ENCODE data around the gene SACM1L.

DNA sequence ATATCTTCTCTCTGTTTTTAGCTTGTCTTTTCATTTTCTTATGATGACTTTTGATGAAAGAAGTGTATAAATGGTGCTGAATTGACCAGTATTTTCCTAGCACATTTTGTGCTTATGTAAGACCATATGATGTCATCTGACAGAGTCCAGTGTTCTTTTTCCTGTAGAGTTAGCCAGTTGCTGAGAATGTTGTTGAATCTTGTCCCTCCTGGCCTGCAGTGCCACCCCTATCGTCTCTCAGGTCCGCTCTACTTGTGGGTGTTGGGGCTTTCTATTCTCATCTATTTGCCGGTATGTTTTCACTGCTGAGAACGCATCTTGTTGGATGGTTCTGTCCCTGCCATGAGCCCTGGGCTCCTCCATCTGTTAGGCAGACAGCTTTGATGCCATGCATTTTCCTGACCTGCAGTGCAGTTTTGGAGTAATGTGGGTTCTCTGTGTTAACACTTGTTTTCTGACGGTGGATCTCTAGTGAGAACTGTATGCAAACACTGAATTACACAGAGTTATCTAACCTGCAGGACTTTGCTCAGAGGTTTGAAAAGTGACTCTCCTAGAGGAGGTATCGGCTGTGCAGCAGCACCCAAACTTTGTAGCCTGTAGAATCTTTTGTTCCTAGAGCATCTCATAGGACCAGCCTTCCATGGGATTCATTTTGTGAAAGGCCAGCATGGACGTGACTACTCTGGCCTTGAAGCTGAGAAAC, 62.5 kb downstream of the SACM1L start:
- TF ChIP-seq EZH2 (IDR thresholded peaks at IDR 0.05): no peak
- TF ChIP-seq POLR2AphosphoS5 (IDR thresholded peaks at IDR 0.05; ENCODE audit: borderline replicate concordance, low read depth, low read length): no peak
